Stomach (tissue), 4 donors: ENCODE data around the gene TBC1D25.

Experiments used
- POLR2A ChIP-seq, 4 donors: fragments of 450-650 bp; IDR thresholded peaks; one replicate each; pipeline ENCODE4 v1.6.1; 2016; ENCODE audit warnings: antibody characterized with exemption in 4 of 4, control low read depth in 2 of 4, mild to moderate bottlenecking in 1 of 4, moderate library complexity in 1 of 4
- POLR2AphosphoS5 ChIP-seq, 3 donors: sonication (generic); formaldehyde crosslinking; IDR thresholded peaks; one replicate each; pipeline ENCODE4 v1.6.1; 2016; ENCODE audit warnings: antibody characterized with exemption in 3 of 3
- TF ChIP-seq, protein P1 (sequence below), 7 experiments: fragments of 450-650 bp in 4 of 7; fragments of 200-600 bp in 3 of 7; sonication (generic) in 3 of 7; IDR thresholded peaks; one replicate each; pipeline ENCODE4 v1.5.1; 2016 to 2019; ENCODE audit warnings: antibody characterized with exemption in 7 of 7, control low read depth in 2 of 7, mild to moderate bottlenecking in 1 of 7

DNA sequence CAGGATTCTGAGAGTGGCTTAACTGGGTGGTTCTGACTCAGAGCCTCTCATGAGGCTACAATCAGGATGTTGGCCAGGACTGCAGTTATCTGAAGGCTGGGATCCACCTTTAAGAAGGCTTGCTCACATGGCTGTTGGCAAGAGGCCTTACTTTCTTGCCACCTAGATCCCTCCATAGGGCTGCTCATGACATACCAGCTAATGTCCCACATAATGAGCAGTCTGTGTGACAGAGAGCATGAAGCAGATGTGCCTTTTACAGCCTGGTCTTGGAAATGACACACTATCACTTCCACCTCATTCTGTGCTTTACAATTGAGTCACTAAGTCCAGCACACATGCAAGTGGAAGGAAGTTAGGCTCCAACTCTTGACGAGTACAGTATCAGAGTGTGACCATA is 30.4 kb downstream of the TBC1D25 start:
- TF ChIP-seq, protein P1, sequence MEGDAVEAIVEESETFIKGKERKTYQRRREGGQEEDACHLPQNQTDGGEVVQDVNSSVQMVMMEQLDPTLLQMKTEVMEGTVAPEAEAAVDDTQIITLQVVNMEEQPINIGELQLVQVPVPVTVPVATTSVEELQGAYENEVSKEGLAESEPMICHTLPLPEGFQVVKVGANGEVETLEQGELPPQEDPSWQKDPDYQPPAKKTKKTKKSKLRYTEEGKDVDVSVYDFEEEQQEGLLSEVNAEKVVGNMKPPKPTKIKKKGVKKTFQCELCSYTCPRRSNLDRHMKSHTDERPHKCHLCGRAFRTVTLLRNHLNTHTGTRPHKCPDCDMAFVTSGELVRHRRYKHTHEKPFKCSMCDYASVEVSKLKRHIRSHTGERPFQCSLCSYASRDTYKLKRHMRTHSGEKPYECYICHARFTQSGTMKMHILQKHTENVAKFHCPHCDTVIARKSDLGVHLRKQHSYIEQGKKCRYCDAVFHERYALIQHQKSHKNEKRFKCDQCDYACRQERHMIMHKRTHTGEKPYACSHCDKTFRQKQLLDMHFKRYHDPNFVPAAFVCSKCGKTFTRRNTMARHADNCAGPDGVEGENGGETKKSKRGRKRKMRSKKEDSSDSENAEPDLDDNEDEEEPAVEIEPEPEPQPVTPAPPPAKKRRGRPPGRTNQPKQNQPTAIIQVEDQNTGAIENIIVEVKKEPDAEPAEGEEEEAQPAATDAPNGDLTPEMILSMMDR (IDR thresholded peaks at IDR 0.05), result no peak
- TF ChIP-seq POLR2AphosphoS5 (IDR thresholded peaks at IDR 0.05) (no peak), POLR2A (IDR thresholded peaks at IDR 0.05) (no peak)
